ENCODE measurements around the gene ZBTB39.
"Not testable (repeated sequence)": the region's sequence is repeated elsewhere in the genome, so short reads cannot be mapped to it uniquely, and the experiment has no call there.

The ZBTB39 gene, protein sequence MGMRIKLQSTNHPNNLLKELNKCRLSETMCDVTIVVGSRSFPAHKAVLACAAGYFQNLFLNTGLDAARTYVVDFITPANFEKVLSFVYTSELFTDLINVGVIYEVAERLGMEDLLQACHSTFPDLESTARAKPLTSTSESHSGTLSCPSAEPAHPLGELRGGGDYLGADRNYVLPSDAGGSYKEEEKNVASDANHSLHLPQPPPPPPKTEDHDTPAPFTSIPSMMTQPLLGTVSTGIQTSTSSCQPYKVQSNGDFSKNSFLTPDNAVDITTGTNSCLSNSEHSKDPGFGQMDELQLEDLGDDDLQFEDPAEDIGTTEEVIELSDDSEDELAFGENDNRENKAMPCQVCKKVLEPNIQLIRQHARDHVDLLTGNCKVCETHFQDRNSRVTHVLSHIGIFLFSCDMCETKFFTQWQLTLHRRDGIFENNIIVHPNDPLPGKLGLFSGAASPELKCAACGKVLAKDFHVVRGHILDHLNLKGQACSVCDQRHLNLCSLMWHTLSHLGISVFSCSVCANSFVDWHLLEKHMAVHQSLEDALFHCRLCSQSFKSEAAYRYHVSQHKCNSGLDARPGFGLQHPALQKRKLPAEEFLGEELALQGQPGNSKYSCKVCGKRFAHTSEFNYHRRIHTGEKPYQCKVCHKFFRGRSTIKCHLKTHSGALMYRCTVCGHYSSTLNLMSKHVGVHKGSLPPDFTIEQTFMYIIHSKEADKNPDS

DNA sequence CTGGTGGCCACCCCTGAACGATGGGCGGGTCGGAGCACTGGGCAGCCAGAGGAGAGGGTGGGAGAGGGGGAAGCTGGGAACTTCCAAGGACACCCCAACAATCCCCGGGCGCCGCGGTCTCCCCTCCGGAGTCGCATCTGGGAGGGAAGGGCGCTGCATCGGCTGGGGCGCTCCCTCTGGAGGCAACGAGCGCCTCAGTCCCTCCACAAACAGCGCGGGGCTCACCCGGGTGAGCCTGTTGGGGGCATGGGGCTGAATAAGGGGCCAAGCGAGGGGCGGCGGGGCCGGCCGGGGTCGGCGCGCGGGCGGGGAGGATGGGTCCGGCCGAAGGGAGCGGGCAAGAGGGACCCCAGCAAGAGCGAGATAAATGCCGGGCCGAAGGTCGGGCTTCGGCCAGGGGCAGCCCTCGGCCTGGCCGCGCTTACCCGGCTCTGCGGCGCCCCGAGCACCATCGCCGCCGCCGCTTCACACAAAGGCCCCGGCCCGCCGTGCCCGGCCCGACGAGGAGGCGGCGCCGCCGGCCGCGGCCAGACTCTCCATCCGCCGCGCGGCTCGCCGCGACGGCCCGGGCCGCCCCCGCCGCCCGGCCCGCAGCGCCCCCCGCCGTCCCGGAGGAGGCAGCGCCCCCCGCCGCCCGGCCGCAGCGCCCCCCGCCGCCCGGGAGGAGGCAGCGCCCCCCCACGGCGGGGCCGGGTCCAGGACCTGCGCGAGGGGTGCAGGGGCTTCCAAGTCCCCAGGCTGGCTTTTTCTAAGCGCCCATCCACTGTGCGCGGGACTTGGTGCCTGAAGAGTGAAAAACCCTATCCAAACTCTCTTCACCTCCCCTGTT, at the start of gene ZBTB39:
Gene ZBTB39, minus strand, starts transcription at position 567 of the 829 bp plus-strand sequence. CDS start 1,629 bp downstream, outside the sequence.
- DNase-seq (ENCODE audit: low spot score), result peak; percentile 98

DNA sequence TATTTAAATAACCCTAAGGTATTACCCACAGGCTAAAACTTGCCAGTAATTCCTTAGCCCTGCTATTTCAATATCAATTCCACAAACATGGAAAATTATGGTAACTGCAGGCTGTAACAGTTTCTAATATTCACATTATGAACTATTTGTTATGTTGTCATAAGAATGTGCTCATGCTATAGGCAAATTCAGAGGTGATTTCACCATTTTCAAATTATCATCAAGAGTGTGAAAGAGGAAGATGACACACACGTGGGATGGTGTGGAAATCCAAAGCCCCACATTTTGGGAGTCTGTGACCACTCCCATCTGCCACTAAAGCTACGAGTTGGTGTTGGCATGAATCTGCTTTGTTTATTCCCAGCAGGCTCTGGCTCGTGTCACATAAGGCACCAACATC, 49.5 kb upstream of the ZBTB39 start:
- DNase-seq (ENCODE audit: low spot score), result no peak

DNA sequence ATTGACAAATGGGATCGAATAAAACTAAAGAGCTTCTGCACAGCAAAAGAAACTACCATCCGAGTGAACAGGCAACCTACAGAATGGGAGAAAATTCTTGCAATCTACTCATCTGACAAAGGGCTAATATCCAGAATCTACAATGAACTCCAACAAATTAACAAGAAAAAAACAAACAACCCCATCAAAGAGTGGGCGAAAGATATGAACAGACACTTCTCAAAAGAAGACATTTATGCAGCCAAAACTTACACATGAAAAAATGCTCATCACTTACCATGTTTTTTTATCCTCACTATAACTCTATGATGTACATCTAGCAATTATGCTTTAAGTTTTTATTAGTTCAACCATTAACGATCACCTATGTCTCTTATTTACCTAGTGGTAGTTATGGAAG, 47.6 kb upstream of the ZBTB39 start:
- DNase-seq (ENCODE audit: low spot score), result not testable (repeated sequence)

DNA sequence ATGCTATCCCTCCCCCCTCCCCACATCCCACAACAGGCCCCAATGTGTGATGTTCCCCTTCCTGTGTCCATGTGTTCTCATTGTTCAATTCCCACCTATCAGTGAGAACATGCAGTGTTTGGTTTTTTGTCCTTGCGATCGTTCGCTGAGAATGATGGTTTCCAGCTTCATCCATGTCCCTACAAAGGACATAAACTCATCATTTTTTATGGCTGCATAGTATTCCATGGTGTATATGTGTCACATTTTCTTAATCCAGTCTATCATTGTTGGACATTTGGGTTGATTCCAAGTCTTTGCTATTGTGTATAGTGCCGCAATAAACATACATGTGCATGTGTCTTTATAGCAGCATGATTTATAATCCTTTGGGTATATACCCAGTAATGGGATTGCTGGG, 46.8 kb upstream of the ZBTB39 start:
- not testable (repeated sequence) for DNase-seq (ENCODE audit: low spot score)

DNA sequence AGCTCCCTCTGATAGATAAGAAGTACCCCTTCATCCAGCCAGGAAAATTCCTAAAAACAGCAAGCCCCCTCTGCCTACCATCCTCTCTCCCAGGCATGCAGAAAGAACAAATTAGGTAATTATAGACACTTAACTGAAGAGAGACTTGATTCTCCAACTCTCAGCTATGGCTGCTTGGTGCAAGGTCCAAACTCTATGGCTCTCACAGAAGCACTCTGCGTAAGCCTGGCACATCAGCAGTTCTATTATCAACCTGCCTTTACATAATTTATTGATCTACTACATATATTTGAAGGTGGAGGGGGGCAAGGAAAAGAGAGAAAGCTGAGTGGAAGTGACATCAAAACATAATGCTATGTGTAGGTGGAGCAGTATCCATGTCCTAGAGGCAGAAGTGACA, 44.7 kb upstream of the ZBTB39 start:
- DNase-seq (ENCODE audit: low spot score), result no peak

DNA sequence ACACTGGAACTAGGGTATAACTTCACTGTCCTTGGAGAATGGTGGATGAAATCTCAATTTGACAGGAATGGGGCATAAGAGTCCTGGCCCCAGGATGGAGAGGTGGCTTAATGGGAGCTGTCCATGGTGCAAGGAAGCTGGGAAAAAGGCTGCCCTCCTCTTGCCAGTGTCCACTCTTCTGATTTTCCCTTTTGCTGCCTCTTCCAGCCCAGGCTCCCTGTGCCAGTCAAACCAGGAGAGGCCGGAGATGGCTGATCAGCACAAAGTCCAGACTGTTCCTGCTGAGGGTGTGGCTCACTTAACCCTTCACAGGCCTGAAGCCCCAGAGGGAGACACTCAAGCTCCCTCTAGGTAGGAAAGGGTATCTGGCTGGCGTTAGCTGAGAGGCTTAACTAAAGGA, 43.5 kb upstream of the ZBTB39 start, which contains the start of gene MYO1A:
Gene MYO1A, minus strand, starts transcription at position 240 of the 400 bp plus-strand sequence. CDS start 1,806 bp downstream, outside the sequence.
- peak; percentile 51 for DNase-seq (ENCODE audit: low spot score)

DNA sequence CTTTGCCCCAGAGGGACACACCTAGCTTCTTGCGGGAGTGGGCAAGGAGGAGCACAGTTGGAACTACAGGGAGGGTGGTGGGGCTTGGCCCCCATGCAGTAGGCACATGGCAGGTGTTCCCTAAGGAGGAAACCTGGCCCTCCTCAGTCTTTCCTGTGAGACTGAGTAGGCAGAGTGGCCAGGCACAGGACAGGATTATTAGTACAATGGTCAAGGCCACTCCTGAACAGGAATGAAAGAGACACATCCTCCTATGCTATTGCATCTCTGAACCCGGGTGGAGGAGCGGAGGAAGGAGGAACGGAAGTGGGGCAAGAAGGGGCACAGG, 42.7 kb upstream of the ZBTB39 start:
- no peak for DNase-seq (ENCODE audit: low spot score)

DNA sequence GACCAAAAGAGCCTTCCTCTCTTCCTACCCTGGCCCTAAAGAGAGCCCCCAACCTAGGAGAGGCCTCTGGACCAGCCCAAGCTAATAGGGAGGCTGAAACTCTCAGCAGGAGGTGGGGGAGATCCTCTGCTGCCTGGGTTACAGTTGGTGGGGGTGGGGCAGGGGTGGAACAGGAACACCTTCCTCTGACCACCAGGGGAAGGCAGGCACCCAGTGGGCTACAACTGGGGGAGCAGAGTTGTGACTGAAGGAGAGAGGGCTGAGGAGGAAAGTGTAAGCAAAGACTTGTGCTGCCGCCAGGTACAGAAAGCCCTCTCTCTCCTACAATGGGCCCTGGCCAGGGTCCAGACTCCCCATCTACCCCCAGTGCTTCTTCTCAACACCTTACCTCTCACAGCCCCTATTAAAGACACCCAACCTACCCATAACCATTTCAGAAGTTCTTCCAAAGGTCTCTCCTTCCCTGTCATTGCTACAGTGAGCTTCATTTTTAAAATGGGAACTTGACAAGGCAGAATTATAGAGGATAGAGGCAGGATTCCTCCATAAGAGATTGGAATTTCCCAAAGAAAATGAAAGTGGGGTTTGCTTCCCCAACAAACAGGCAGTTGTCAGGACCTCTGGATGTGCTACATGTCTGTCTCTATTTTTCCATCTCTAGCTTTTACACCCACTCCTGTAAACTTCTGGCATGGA, 42.2 kb upstream of the ZBTB39 start:
- DNase-seq (ENCODE audit: low spot score), result no peak

DNA sequence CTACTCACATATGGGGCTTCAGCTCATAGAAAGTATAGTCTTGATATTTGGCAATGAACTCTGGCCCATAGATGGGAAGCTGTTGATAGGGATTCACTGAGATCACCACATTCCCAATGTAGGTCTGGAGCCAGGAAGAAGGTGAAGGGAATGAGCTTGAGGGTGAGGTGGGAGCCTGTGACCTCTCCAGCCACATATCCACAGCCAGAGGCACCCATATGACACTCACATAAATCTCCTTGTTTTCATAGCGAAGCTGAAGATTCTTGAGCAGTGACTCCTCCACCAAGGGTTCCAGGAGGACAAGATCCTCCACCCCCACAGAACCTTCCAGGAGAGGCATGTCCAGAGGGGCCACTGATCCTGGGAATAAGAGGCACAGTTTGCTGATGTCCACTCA, 41.6 kb upstream of the ZBTB39 start:
- peak; percentile 29 for DNase-seq (ENCODE audit: low spot score)

DNA sequence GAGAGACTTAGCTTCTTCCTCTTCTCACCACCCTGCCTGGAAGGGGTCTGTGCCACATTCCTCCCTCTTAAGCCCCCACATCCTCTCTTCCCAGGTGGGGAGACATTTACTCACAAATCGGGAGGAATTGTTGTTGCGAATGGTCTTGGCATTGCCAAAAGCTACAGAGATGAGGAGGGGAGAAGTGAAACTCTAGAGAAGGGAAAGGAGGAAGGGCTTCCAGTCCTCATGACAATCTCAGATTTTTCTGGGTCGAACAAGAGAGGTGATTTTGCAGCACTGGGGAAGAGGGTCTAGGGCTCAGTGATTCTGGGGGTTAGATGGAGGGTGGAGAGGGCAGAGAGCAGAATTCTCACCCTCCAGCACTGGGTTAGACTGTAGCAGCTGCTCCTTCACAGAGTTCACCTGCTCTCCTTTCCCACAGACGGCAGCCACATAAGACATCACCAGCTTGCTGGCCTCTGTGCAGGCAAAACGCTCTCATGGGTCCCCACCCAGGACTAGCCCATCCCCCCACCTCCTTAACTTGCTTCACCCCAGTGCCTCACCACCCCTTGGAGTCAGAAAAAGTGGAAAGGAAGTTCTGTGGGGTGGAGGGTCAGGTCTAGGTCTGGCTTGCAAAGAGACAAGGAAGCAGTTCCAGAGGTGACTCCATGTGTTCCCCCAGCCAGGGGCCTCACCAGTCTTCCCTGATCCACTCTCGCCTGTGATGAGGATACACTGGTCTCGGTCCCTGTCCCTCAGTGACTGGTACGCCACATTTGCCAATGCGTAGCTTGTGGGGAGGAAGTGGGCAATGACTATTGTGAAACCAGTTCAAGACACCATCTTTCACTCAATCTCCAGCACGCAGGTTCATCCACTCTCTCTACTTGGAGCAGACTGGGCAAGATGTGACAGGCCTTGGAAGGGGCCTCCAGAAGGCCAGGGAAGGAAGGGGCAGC, 40.9 kb upstream of the ZBTB39 start:
- DNase-seq (ENCODE audit: low spot score), result no peak

DNA sequence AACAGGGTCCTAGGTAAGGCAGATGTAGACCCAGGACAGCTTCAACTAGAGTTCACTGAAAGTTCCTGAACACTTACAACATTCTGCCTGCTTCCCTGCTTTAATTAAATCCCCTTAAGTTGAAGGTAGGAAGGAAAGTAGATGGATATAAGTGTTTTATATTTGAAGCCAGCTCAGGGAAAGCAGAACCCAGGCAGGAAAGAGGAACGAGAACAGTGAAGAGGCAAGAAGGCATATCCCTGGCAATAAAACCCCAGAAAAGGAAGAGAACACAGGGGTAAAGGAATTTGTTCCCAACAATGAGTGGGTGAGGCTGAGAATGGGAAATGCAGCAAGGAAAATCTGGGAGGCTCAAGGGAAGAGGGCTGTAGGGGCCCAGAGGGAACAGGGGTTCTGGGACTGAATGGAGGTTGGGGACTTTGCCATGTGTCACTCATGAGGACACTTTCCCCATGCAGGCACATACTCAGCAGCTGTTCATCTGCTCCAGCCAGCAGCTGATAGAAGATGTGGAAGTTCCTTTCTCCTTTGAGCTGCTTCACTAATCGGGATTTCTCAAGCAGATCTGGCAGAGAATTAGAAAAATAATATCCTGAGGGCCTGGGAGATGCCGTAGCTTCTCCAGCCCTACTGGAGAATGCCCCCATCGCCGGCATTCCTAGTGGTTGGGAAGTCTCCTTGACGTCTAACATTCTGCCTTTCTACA, 39.9 kb upstream of the ZBTB39 start:
- DNase-seq (ENCODE audit: low spot score), result no peak

DNA sequence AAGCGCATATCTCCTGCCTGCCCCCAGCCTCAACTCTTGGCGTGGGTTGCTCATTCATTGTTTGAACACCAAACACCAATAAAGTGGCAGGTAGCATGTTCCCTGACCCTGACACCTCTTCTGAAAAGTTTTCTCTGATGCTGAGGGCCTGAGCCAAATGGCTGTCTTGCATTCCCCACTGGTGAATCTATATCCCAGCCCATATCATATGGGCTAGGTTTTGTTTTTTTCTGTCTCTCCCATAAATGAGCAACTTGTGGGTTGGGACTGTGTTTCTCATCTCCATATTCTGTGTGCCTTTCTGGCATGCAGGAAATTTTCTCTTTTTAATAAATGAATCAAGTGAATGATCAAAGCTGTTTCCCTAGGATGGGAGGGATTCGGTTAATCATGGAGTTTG, 38.5 kb upstream of the ZBTB39 start:
- no peak for DNase-seq (ENCODE audit: low spot score)

DNA sequence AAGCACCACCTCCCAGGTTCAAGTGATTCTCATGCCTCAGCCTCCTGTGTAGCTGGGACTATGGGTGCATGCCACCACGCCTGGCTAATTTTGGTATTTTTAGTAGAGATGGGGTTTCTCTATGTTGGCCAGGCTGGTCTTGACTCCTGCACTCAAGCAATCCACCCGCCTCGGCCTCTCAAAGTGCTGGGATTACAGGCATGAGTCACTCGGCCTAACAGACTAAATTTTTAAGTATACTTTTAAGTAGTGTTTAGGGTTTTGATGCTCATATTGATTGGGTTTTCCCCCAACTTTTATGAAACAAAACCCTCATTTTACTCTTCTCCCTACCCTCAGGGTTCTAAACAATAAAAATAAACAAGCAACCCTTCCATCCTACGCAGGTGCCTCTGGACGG, 38.1 kb upstream of the ZBTB39 start:
- no peak for DNase-seq (ENCODE audit: low spot score)

DNA sequence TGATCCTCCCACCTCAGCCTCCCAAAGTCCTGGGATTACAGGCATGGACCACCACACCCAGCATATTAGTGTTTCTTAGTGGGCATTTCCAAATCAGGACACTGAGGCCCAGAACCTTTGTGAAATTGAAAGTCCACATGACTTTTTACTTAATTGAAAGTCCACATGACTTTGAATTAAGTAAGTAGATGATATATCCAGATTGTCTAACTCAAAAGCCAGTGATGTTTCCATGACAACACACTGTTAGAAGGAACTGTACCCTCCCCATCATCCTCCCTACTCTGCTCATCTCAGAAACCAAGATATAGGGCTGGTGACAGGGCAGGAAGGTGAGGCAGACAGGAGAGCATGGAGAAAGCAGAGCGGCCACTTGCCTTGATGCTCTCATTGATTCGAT, 36.3 kb upstream of the ZBTB39 start:
- DNase-seq (ENCODE audit: low spot score), result no peak

DNA sequence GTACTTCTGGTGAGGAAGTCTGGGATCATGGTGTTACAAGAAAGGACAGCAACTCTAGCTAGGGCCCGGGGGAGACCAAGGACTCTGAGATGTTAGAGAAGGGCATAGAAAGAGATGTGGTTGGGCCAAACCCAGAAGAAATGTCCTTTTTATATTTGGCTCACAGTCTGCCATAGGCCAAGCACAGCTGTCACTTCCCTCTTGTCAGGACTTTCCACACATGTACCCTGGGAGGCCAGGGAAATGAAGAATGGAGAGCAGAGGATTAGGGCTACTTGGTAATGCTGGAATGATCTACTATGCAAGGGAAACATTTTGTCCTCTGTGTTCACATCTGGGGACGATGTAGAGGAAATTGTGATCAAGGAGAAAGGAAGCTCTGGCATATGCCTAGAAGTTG, 34.4 kb upstream of the ZBTB39 start:
- no peak for DNase-seq (ENCODE audit: low spot score)

DNA sequence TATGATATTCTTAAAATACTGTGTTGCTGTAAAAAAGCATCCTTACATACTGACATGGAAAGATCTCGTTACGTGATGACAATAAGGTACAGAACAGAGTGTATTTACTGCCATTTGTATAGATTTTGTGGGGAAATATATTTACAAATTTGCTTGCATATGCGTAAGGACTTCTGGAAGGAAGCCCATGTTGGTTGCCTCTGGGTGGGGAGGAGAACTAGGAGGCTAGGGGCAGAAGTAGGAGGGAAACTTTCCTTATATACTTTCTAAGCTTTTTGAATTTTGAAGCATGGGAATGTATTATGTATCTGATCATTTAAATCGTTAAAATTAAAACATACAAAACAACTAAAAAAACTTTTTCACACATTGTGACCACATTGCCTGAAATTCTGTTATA, 33.9 kb upstream of the ZBTB39 start:
- DNase-seq (ENCODE audit: low spot score), result no peak

DNA sequence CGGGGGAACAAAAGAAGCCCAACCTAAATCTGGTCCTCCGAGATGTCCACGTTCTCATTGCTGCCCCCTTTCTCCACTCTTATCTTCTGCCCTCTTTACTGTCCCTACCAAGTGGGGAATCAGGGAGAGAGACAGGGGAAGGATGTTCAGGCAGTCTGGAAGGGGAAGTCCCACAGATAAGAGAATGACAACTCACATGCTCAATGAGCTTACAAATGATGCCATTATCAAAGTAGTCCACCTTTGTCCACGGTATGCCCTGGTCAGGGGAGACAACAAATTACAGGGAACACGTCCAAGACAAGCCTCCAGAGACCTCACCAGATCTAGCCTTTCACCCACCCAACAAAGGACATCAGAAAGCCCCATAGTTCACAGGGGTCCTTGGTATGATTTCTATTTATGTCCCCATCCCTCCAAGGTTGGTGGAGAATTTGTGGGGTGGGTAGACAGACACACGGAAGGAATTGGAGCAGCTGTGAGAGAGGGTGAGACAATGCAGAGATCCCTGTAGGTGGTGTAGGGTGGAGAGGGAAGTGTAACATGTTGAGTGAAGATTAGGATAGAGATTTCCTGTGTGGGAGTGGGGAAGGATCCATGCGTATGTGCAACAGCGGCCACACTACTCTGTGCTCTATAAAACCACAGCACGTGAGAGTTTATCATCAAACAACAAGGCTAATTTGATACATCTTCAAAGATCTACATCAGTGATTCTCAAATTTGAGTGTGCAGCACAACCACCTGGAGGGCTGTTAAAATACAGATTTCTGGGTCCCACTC, 32.9 kb upstream of the ZBTB39 start:
- DNase-seq (ENCODE audit: low spot score), result no peak

DNA sequence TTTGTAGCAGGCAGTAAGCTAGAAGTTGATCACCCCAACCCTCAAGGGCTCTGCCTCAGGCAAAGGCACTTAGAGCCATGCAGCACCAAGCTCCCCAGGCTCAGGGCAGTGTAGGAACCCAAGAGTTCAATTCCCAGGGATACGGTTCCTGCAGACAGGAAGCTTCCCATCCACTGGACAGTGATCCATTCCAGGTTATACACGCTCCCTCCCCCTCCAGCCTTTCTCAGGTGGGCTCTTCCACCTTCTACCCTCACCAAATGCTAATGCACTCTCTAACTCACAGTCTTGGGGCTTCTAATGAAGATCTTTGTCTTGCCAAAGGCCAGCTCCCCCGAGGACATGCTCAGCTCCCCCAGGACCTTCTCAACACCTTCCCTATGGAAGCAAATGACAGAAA, 30.9 kb upstream of the ZBTB39 start:
- DNase-seq (ENCODE audit: low spot score), result no peak

DNA sequence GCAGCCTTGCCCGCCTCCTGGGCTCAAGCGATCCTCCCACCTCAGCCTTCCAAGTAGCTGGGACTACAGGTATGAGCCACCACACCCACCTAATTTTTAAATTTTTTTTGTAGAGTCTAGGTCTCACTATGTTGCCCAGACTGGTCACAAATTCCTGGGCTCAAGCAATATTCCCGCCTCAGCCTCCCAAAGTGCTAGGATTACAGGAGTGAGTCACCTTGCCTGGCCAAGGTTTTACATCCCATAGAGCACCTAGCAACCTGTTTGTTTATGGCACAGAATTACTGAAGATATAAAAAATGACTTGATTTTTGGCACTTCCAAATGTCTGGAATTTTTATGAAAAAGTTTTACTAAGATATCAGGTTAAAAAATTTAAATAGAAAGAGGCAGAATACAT, 27.1 kb upstream of the ZBTB39 start:
- DNase-seq (ENCODE audit: low spot score), result no peak

Data from GM03348 (cell line).